Measurements from ENCODE around the gene EHD3.

Gene EHD3

DNA sequence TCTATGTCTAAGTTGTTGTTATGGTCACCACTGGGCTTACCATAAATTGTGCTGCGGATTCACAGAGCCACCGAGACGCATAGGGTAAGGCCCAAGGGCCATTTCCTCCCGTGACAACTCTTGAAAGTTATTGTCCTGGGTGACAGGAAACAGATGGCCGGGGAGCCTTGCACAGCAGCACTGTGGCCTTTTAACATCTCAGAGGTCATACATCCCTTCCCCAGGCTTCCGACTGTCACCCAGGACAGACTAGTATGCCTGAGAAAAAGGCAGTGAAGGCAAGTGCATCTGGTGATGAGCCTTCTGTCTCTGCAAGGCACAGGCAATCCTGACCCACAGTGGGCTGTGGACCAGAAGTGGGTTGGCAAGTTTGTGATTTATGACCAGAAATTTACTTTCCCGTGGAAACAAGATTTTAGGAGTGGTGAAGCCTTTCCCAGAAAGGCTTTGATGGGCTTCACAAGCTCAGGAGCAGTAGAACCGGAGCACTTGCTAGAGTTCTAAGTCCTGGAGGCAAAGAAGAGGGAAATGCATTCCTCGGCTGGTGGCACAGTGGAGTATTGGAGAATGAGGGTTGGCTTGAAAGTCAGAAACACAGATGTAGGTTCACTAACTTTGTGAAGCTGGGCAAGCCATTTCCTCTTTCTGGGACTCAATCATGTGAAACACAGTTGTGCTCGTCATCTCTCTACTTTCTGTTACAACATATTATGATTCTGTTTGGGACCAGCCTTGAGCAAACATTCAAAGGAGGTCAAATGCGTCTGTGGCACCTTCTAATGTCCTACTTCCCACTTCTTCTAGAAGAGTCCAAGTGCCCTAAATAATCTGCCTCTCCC lies 14.6 kb upstream of the EHD3 start:
- peak overlapping the region; percentile 64 for H3K4me3 Mint-ChIP-seq
- peak; percentile 54 to 63 for DNase-seq (ENCODE audit: low spot score in 2 of 2)
- H3K9me3 Mint-ChIP-seq, result no peaks in the 10 kb centered on the region
- peaks cover 3% of the 10 kb centered on the region for H3K36me3 Mint-ChIP-seq
- peaks cover 79% of the 10 kb centered on the region for H3K4me1 Mint-ChIP-seq
- no peaks in the 10 kb centered on the region for H3K27me3 Mint-ChIP-seq
- ATAC-seq (ENCODE audit: low read depth), result peak; percentile 87
- H3K27ac Mint-ChIP-seq, result peak overlapping the region; percentile 98

- H3K36me3 Mint-ChIP-seq, result peaks cover 3% of the 10 kb centered on the region
- no peaks in the 10 kb centered on the region for H3K27me3 Mint-ChIP-seq
- no peak for ATAC-seq (ENCODE audit: low read depth)
- no peak for DNase-seq (ENCODE audit: low spot score in 2 of 2)
- peaks cover 60% of the 10 kb centered on the region for H3K4me1 Mint-ChIP-seq
- no peaks in the 10 kb centered on the region for H3K9me3 Mint-ChIP-seq
- peak overlapping the region; percentile 60 for H3K4me3 Mint-ChIP-seq
- peak overlapping the region; percentile 98 for H3K27ac Mint-ChIP-seq
Measured at GRCh38 chr2:31221544-31221943, 12.4 kb upstream of the EHD3 start.

GRCh38 chr2:31222071-31222470 lies 11.9 kb upstream of the EHD3 start:
- peak in 1 of 2 donors; percentile 30 for DNase-seq (ENCODE audit: low spot score in 2 of 2)
- peaks cover 3% of the 10 kb centered on the region for H3K36me3 Mint-ChIP-seq
- H3K4me3 Mint-ChIP-seq, result peak overlapping the region; percentile 19
- no peaks in the 10 kb centered on the region for H3K9me3 Mint-ChIP-seq
- H3K27me3 Mint-ChIP-seq, result no peaks in the 10 kb centered on the region
- H3K4me1 Mint-ChIP-seq, result peaks cover 57% of the 10 kb centered on the region
- ATAC-seq (ENCODE audit: low read depth), result peak; percentile 39
- peak overlapping the region; percentile 98 for H3K27ac Mint-ChIP-seq

DNA sequence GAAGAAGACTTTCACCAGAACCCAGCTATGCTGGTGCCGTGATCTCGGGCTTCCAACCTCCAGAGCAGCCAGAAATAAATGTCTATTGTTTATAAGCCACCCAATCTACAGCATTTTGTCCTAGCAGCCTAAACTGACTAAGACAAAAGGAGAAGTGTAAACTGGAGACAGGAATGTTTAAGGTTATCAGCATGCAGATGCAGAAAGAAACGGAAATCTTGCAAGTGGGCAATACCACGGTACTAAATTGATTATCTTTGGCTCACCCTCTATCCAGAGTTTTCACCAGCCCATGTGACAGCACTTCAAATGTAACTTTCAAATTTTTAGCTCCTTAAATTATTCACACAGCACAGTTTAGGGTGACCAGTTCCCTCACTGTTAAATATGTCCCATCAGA lies 10.9 kb upstream of the EHD3 start:
- no peaks in the 10 kb centered on the region for H3K27me3 Mint-ChIP-seq
- peaks cover 58% of the 10 kb centered on the region for H3K4me1 Mint-ChIP-seq
- peaks cover 3% of the 10 kb centered on the region for H3K36me3 Mint-ChIP-seq
- H3K4me3 Mint-ChIP-seq, result no peak overlapping the region
- no peaks in the 10 kb centered on the region for H3K9me3 Mint-ChIP-seq
- ATAC-seq (ENCODE audit: low read depth), result no peak
- no peak for DNase-seq (ENCODE audit: low spot score in 2 of 2)
- no peak overlapping the region for H3K27ac Mint-ChIP-seq

- Mint-ChIP-seq H3K27ac (peak overlapping the region; percentile 30), H3K4me3 (no peak overlapping the region), H3K4me1 (peaks cover 53% of the 10 kb centered on the region), H3K9me3 (no peaks in the 10 kb centered on the region), H3K36me3 (peaks cover 3% of the 10 kb centered on the region), H3K27me3 (no peaks in the 10 kb centered on the region)
- ATAC-seq (ENCODE audit: low read depth), result no peak
- no peak for DNase-seq (ENCODE audit: low spot score in 2 of 2)
Measured at GRCh38 chr2:31223749-31224148, 10.2 kb upstream of the EHD3 start.

DNA sequence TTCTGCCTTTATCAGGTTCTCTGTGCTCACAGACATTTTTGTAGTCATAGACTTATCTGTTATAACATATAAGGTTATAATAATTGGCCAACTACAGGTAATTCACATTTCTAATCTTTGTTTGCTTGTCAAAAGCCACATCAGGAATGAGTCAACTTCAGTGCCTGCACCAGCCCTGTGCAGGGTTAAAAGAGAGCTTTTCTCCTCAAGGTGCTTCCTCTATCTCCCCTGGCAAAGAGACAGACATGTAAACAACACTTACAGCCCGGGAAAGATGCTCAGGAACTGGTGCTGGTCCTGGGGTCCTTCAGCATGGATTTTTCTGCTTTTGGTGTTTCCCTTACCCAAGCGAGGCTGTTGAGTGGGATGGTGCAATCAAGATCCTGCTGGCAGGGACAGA lies 7.7 kb upstream of the EHD3 start:
- peaks cover 32% of the 10 kb centered on the region for H3K4me1 Mint-ChIP-seq

GRCh38 chr2:31227110-31227509 lies 6.8 kb upstream of the EHD3 start:
- no peak for DNase-seq (ENCODE audit: low spot score in 2 of 2)
- no peak for ATAC-seq (ENCODE audit: low read depth)
- Mint-ChIP-seq H3K36me3 (peaks cover 3% of the 10 kb centered on the region), H3K27ac (no peak overlapping the region), H3K4me1 (peaks cover 26% of the 10 kb centered on the region), H3K4me3 (no peak overlapping the region), H3K9me3 (no peaks in the 10 kb centered on the region), H3K27me3 (no peaks in the 10 kb centered on the region)

More for the DNA sequence above, 7.7 kb upstream of the EHD3 start:
- peaks cover 3% of the 10 kb centered on the region for H3K36me3 Mint-ChIP-seq
- no peaks in the 10 kb centered on the region for H3K9me3 Mint-ChIP-seq
- H3K4me3 Mint-ChIP-seq, result no peak overlapping the region
- ATAC-seq (ENCODE audit: low read depth), result no peak
- no peaks in the 10 kb centered on the region for H3K27me3 Mint-ChIP-seq
- no peak overlapping the region for H3K27ac Mint-ChIP-seq
- DNase-seq (ENCODE audit: low spot score in 2 of 2), result no peak

- ATAC-seq (ENCODE audit: low read depth) (no peak), DNase-seq (ENCODE audit: low spot score in 2 of 2) (no peak)
- no peak overlapping the region for H3K27ac Mint-ChIP-seq
- peaks cover 24% of the 10 kb centered on the region for H3K4me1 Mint-ChIP-seq
- H3K9me3 Mint-ChIP-seq, result no peaks in the 10 kb centered on the region
- H3K4me3 Mint-ChIP-seq, result peak overlapping the region; percentile 6
- H3K27me3 Mint-ChIP-seq, result no peaks in the 10 kb centered on the region
- H3K36me3 Mint-ChIP-seq, result peaks cover 3% of the 10 kb centered on the region
Measured at GRCh38 chr2:31227711-31228125, 6.2 kb upstream of the EHD3 start.

DNA sequence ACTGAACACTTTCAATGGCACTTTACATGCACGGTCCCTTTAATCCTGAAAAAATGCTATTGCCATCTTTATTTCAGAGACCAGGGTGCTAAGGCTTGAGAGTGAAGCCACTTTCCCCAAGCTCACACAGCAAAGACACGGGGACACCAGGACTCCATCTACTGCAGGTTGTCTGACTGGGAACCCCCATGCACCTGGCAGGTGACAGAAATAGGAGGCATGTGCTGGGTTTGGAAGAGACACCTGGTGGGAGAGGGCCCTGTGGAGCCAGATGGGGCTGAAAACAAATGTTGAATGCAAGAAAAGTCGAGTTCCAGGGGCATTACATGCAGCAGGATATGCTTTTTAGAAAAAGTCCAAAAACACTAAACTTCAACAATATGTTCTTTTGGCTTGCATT lies 5.2 kb upstream of the EHD3 start:
- H3K9me3 Mint-ChIP-seq, result no peaks in the 10 kb centered on the region
- H3K36me3 Mint-ChIP-seq, result peaks cover 3% of the 10 kb centered on the region
- H3K27ac Mint-ChIP-seq, result no peak overlapping the region
- H3K4me1 Mint-ChIP-seq, result peaks cover 29% of the 10 kb centered on the region
- no peak for ATAC-seq (ENCODE audit: low read depth)
- no peak overlapping the region for H3K4me3 Mint-ChIP-seq
- DNase-seq (ENCODE audit: low spot score in 2 of 2), result no peak
- no peaks in the 10 kb centered on the region for H3K27me3 Mint-ChIP-seq

DNA sequence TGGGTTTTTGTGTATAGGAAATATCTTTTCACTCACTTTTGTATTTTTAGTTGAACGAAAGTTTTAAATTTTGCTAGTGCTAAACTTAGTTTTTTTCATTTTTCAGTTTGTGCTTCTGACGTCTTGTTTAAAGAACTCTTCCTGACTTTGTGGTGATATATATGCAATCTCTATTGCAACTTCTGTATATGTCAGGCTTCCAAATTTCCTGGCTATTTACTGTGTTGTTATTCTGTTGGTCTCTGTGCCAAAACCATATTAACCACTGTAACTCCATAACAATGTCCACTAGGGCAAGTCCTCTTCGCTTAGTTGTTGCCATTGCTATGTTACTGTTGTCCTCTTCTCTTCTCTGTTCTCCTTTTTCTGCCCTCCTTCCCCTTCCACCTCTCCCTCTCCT lies 3.2 kb upstream of the EHD3 start:
- Mint-ChIP-seq H3K4me1 (peaks cover 38% of the 10 kb centered on the region), H3K4me3 (no peak overlapping the region), H3K9me3 (no peaks in the 10 kb centered on the region), H3K36me3 (no peaks in the 10 kb centered on the region), H3K27me3 (no peaks in the 10 kb centered on the region), H3K27ac (no peak overlapping the region)
- DNase-seq (ENCODE audit: low spot score in 2 of 2) (no peak), ATAC-seq (ENCODE audit: low read depth) (no peak)

- peaks cover 44% of the 10 kb centered on the region for H3K4me1 Mint-ChIP-seq
- no peak for DNase-seq (ENCODE audit: low spot score in 2 of 2)
- no peaks in the 10 kb centered on the region for H3K36me3 Mint-ChIP-seq
- no peak for ATAC-seq (ENCODE audit: low read depth)
- no peaks in the 10 kb centered on the region for H3K27me3 Mint-ChIP-seq
- no peaks in the 10 kb centered on the region for H3K9me3 Mint-ChIP-seq
- H3K27ac Mint-ChIP-seq, result no peak overlapping the region
- H3K4me3 Mint-ChIP-seq, result no peak overlapping the region
Measured at GRCh38 chr2:31231571-31232302, 2.2 kb upstream of the EHD3 start.

GRCh38 chr2:31232586-31232985 lies 1.4 kb upstream of the EHD3 start:
- Mint-ChIP-seq H3K27me3 (no peaks in the 10 kb centered on the region), H3K4me3 (no peak overlapping the region), H3K9me3 (no peaks in the 10 kb centered on the region), H3K36me3 (peaks cover 1% of the 10 kb centered on the region), H3K4me1 (peaks cover 41% of the 10 kb centered on the region), H3K27ac (no peak overlapping the region)
- DNase-seq (ENCODE audit: low spot score in 2 of 2) (no peak), ATAC-seq (ENCODE audit: low read depth) (no peak)

DNA sequence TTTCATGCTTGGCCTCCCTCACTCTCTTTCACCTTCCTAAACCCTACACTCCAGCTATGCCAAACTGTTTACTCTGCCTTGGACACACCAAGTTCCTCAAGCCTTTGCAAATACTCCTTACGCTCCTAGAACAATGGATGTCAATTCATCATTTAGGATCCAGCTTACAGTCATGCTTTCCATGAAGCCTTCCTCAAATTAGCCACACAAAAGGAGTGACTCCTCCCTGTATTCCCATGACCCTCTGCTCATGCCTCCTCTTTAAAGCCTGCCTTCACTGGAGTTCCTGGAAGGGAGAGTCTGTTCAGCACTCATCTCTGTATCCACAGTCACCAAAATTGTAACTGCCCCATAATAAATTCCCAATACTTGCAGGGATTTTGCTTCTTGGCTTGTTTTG lies 721 bp upstream of the EHD3 start:
- Mint-ChIP-seq H3K27ac (peak overlapping the region; percentile 33), H3K27me3 (no peaks in the 10 kb centered on the region), H3K4me1 (peaks cover 37% of the 10 kb centered on the region), H3K4me3 (peak overlapping the region; percentile 91), H3K36me3 (peaks cover 3% of the 10 kb centered on the region), H3K9me3 (no peaks in the 10 kb centered on the region)
- ATAC-seq (ENCODE audit: low read depth) (no peak), DNase-seq (ENCODE audit: low spot score in 2 of 2) (no peak)

- H3K27ac Mint-ChIP-seq, result peak overlapping the region; percentile 78
- no peak for DNase-seq (ENCODE audit: low spot score in 2 of 2)
- H3K9me3 Mint-ChIP-seq, result no peaks in the 10 kb centered on the region
- peak overlapping the region; percentile 91 for H3K4me3 Mint-ChIP-seq
- peaks cover 5% of the 10 kb centered on the region for H3K36me3 Mint-ChIP-seq
- no peak for ATAC-seq (ENCODE audit: low read depth)
- peaks cover 40% of the 10 kb centered on the region for H3K4me1 Mint-ChIP-seq
- no peaks in the 10 kb centered on the region for H3K27me3 Mint-ChIP-seq
Measured at GRCh38 chr2:31234683-31235503, 941 bp downstream of the EHD3 start.
